ENCODE measurements around the gene KRTAP6-1. TPM values are rescaled to one million over a fixed set of nuclear protein-coding genes. Genes with fewer than 3 reads are reported as not detected.

KRTAP6-1 gene
- not detected in 2 replicates for total RNA-seq

GRCh38 chr21:30613836-30614235, at the start of gene KRTAP6-1:
Gene KRTAP6-1, minus strand, starts transcription at chr21:30613930. Its CDS starts 26 bp downstream, at chr21:30613904.

GRCh38 chr21:30642564-30642963, 28.8 kb upstream of the KRTAP6-1 start, which contains the start of gene KRTAP20-3:
Gene KRTAP20-3, plus strand, starts transcription at chr21:30642864.

GRCh38 chr21:30634906-30635305, 21.2 kb upstream of the KRTAP6-1 start, which contains the start of gene KRTAP20-2:
Gene KRTAP20-2, plus strand, starts transcription at chr21:30635206. Its CDS starts 58 bp downstream, at chr21:30635264.

GRCh38 chr21:30620522-30620921, 6.8 kb upstream of the KRTAP6-1 start, which contains the start of gene KRTAP20-4:
Gene KRTAP20-4, plus strand, starts transcription at chr21:30620627.

GRCh38 chr21:30616125-30616524, 2.4 kb upstream of the KRTAP6-1 start, which contains the start of gene KRTAP20-1:
Gene KRTAP20-1, plus strand, starts transcription at chr21:30616425. Its CDS starts 30 bp downstream, at chr21:30616455.

GRCh38 chr21:30600787-30601186, 12.9 kb downstream of the KRTAP6-1 start, which contains the start of gene KRTAP22-1:
Gene KRTAP22-1, plus strand, starts transcription at chr21:30601087.

GRCh38 chr21:30598802-30599201, 14.9 kb downstream of the KRTAP6-1 start, which contains the start of gene KRTAP6-2:
Gene KRTAP6-2, minus strand, starts transcription at chr21:30598902. Its CDS starts 28 bp downstream, at chr21:30598874.

GRCh38 chr21:30592140-30592539, 21.6 kb downstream of the KRTAP6-1 start, which contains the start of gene KRTAP6-3:
Gene KRTAP6-3, plus strand, starts transcription at chr21:30592440. Its CDS starts 6 bp downstream, at chr21:30592446.

GRCh38 chr21:30590297-30590696, 23.4 kb downstream of the KRTAP6-1 start, which contains the start of gene KRTAP22-2:
Gene KRTAP22-2, minus strand, starts transcription at chr21:30590397.

Other genes with a start within 250 kb of the KRTAP6-1 start
- not detected in 2 replicates for gene KRTAP13-2, start 241.7 kb downstream of the KRTAP6-1 start, total RNA-seq
- not detected in 2 replicates for gene KRTAP13-1, start 217.9 kb downstream of the KRTAP6-1 start, total RNA-seq
- not detected in 2 replicates for gene KRTAP13-3, start 188.0 kb downstream of the KRTAP6-1 start, total RNA-seq
- not detected in 2 replicates for gene KRTAP13-4, start 183.7 kb downstream of the KRTAP6-1 start, total RNA-seq
- gene KRTAP15-1, start 173.7 kb downstream of the KRTAP6-1 start, total RNA-seq = not detected in 2 replicates
- gene KRTAP19-1, start 133.6 kb downstream of the KRTAP6-1 start, total RNA-seq = not detected in 2 replicates
- gene KRTAP19-2, start 126.5 kb downstream of the KRTAP6-1 start, total RNA-seq = not detected in 2 replicates
- gene KRTAP19-3, start 121.9 kb downstream of the KRTAP6-1 start, total RNA-seq = not detected in 2 replicates
- not detected in 2 replicates for gene KRTAP19-4, start 116.8 kb downstream of the KRTAP6-1 start, total RNA-seq
- not detected in 2 replicates for gene KRTAP19-5, start 111.8 kb downstream of the KRTAP6-1 start, total RNA-seq
- gene KRTAP19-6, start 72.1 kb downstream of the KRTAP6-1 start, total RNA-seq = not detected in 2 replicates
- not detected in 2 replicates for gene KRTAP19-7, start 52.6 kb downstream of the KRTAP6-1 start, total RNA-seq
- not detected in 2 replicates for gene KRTAP22-2, start 23.5 kb downstream of the KRTAP6-1 start, total RNA-seq
- not detected in 2 replicates for gene KRTAP6-3, start 21.5 kb downstream of the KRTAP6-1 start, total RNA-seq
- gene KRTAP6-2, start 15.0 kb downstream of the KRTAP6-1 start, total RNA-seq = not detected in 2 replicates
- gene KRTAP22-1, start 12.8 kb downstream of the KRTAP6-1 start, total RNA-seq = not detected in 2 replicates
- gene KRTAP20-1, start 2.5 kb upstream of the KRTAP6-1 start, total RNA-seq = not detected in 2 replicates
- gene KRTAP20-4, start 6.7 kb upstream of the KRTAP6-1 start, total RNA-seq = not detected in 2 replicates
- not detected in 2 replicates for gene KRTAP20-2, start 21.3 kb upstream of the KRTAP6-1 start, total RNA-seq
- gene KRTAP20-3, start 28.9 kb upstream of the KRTAP6-1 start, total RNA-seq = not detected in 2 replicates
- not detected in 2 replicates for gene KRTAP21-3, start 104.8 kb upstream of the KRTAP6-1 start, total RNA-seq
- gene KRTAP21-2, start 133.3 kb upstream of the KRTAP6-1 start, total RNA-seq = not detected in 2 replicates
- not detected in 2 replicates for gene KRTAP21-1, start 141.5 kb upstream of the KRTAP6-1 start, total RNA-seq
- gene KRTAP8-1, start 199.3 kb upstream of the KRTAP6-1 start, total RNA-seq = not detected in 2 replicates
- not detected in 2 replicates for gene KRTAP7-1, start 215.8 kb upstream of the KRTAP6-1 start, total RNA-seq